ENCODE measurements around the gene PPFIA1.

PPFIA1 gene

DNA sequence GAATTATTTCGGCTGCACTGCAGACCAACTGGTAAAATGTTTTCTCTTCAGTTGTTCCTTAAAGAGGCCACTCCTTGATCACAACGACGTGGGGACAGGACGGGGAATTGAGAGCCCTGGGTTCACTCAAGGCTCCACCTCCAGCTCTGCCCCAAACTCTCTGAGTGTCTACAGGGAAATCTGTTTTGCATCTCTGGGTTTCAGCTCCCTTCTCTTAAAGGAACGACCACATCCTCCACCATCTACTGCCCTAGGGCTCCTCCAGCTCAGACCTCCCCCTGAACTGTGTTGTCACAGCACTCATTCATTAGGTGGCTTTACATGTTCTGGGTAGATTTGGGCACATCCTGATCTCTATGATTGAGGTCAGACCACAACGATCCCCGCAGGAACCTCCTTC is 5.1 kb upstream of the PPFIA1 start:
- H3K4me2 ChIP-seq (ENCODE audit: low read depth, low read length, poor library complexity, severe bottlenecking): no peak overlapping the region
- H3K9ac ChIP-seq (ENCODE audit: low read length): no peak overlapping the region
- H3K79me2 ChIP-seq (ENCODE audit: insufficient read depth, low read length): no peaks in the 10 kb centered on the region
- H3K9me2 ChIP-seq (replicated peaks; ENCODE audit: insufficient read depth, low read length): no peaks in the 10 kb centered on the region
- no peak for TF ChIP-seq EZH2phosphoT487 (conservative IDR thresholded peaks at IDR 0.05; ENCODE audit: low read length)
- TF ChIP-seq, protein P1, sequence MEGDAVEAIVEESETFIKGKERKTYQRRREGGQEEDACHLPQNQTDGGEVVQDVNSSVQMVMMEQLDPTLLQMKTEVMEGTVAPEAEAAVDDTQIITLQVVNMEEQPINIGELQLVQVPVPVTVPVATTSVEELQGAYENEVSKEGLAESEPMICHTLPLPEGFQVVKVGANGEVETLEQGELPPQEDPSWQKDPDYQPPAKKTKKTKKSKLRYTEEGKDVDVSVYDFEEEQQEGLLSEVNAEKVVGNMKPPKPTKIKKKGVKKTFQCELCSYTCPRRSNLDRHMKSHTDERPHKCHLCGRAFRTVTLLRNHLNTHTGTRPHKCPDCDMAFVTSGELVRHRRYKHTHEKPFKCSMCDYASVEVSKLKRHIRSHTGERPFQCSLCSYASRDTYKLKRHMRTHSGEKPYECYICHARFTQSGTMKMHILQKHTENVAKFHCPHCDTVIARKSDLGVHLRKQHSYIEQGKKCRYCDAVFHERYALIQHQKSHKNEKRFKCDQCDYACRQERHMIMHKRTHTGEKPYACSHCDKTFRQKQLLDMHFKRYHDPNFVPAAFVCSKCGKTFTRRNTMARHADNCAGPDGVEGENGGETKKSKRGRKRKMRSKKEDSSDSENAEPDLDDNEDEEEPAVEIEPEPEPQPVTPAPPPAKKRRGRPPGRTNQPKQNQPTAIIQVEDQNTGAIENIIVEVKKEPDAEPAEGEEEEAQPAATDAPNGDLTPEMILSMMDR (IDR thresholded peaks at IDR 0.05; ENCODE audit: insufficient read depth, low read length, poor library complexity, severe bottlenecking): no peak
- no peaks in the 10 kb centered on the region for H3F3A ChIP-seq (ENCODE audit: insufficient read depth)
- no peaks in the 10 kb centered on the region for H4K20me1 ChIP-seq (ENCODE audit: low read depth, low read length)
- H3K27ac ChIP-seq (ENCODE audit: low read depth, low read length): no peak overlapping the region
- H3K4me3 ChIP-seq (ENCODE audit: insufficient read depth, low read length, poor library complexity, severe bottlenecking): no peak overlapping the region
- H3K9me3 ChIP-seq (ENCODE audit: insufficient read depth, low read length): no peaks in the 10 kb centered on the region
- no peak overlapping the region for H2AFZ ChIP-seq (ENCODE audit: low read depth, low read length, severe bottlenecking)
- H3K36me3 ChIP-seq (ENCODE audit: low read length): no peaks in the 10 kb centered on the region
- H3K27me3 ChIP-seq (ENCODE audit: low read length): no peaks in the 10 kb centered on the region

DNA sequence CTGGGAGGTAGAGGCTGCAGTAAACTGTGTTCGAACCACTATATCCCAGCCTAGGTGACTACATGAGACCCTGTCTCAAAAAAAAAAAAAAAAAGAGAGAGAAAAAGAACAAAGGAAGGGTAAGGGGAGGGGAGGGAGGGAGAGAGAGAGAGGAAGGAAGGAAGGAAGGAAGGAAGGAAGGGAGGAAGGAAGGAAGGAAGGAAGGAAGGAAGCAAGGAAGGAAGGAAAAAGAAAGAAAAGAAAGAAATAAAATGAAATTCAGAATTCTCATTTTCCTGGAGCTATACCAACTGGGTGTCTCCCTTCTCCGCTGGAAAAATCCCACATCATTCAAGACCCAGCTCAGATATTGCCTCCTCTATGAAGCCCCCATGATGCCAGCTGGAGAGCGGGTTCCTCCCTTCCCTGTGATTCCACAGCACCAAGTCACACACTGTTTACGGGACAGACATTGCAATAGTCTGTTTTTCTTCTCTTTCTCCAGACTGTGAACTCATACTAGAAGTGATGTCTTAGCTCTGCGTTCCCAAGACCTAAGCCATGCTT is 3.0 kb upstream of the PPFIA1 start:
- H3K9me2 ChIP-seq (replicated peaks; ENCODE audit: insufficient read depth, low read length): no peaks in the 10 kb centered on the region
- H3K79me2 ChIP-seq (ENCODE audit: insufficient read depth, low read length): peaks cover 14% of the 10 kb centered on the region
- no peaks in the 10 kb centered on the region for H3F3A ChIP-seq (ENCODE audit: insufficient read depth)
- no peaks in the 10 kb centered on the region for H3K9me3 ChIP-seq (ENCODE audit: insufficient read depth, low read length)
- TF ChIP-seq, protein P1 (IDR thresholded peaks at IDR 0.05; ENCODE audit: insufficient read depth, low read length, poor library complexity, severe bottlenecking): no peak
- TF ChIP-seq EZH2phosphoT487 (conservative IDR thresholded peaks at IDR 0.05; ENCODE audit: low read length): no peak
- no peak overlapping the region for H2AFZ ChIP-seq (ENCODE audit: low read depth, low read length, severe bottlenecking)
- no peaks in the 10 kb centered on the region for H3K27me3 ChIP-seq (ENCODE audit: low read length)
- 0 out of 2 replicates have a peak, but pooled peaks cover 4% of the 10 kb centered on the region for H3K36me3 ChIP-seq (ENCODE audit: low read length)
- no peak overlapping the region for H3K4me2 ChIP-seq (ENCODE audit: low read depth, low read length, poor library complexity, severe bottlenecking)
- H3K9ac ChIP-seq (ENCODE audit: low read length): no peak overlapping the region
- H3K4me3 ChIP-seq (ENCODE audit: insufficient read depth, low read length, poor library complexity, severe bottlenecking): no peak overlapping the region
- no peak overlapping the region for H3K27ac ChIP-seq (ENCODE audit: low read depth, low read length)
- no peaks in the 10 kb centered on the region for H4K20me1 ChIP-seq (ENCODE audit: low read depth, low read length)

DNA sequence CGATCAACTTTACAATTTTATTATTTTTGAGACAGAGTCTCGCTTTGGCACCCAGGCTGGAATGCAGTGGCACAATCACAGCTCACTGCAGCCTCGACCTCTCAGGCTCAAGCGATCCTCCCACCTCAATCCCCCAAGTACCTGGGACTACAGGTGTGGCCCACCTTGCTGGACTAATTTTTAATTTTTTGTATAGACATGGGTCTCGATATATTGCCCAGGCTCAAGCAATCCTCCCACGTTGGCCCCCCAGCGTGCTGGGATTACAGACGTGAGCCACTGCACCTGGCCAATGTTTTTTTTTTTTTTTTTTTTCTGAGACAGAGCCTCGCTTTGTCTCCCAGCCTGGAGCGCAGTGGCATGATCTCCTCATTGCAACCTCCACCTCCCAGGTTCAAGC is 2.0 kb upstream of the PPFIA1 start:
- H3K4me2 ChIP-seq (ENCODE audit: low read depth, low read length, poor library complexity, severe bottlenecking): no peak overlapping the region
- no peaks in the 10 kb centered on the region for H3K9me2 ChIP-seq (replicated peaks; ENCODE audit: insufficient read depth, low read length)

More for the DNA sequence above, 2.0 kb upstream of the PPFIA1 start:
- Histone ChIP-seq H3K9ac (ENCODE audit: low read length) (no peak overlapping the region), H3K4me3 (ENCODE audit: insufficient read depth, low read length, poor library complexity, severe bottlenecking) (no peak overlapping the region), H3K36me3 (ENCODE audit: low read length) (peaks cover 11% of the 10 kb centered on the region; the same call in 1 of the 2 replicates), H4K20me1 (ENCODE audit: low read depth, low read length) (no peaks in the 10 kb centered on the region), H3F3A (ENCODE audit: insufficient read depth) (no peaks in the 10 kb centered on the region), H2AFZ (ENCODE audit: low read depth, low read length, severe bottlenecking) (no peak overlapping the region), H3K79me2 (ENCODE audit: insufficient read depth, low read length) (peaks cover 21% of the 10 kb centered on the region), H3K9me3 (ENCODE audit: insufficient read depth, low read length) (no peaks in the 10 kb centered on the region), H3K27me3 (ENCODE audit: low read length) (no peaks in the 10 kb centered on the region), H3K27ac (ENCODE audit: low read depth, low read length) (no peak overlapping the region)
- TF ChIP-seq, protein P1 (IDR thresholded peaks at IDR 0.05; ENCODE audit: insufficient read depth, low read length, poor library complexity, severe bottlenecking): no peak
- TF ChIP-seq EZH2phosphoT487 (conservative IDR thresholded peaks at IDR 0.05; ENCODE audit: low read length): no peak
